SK-N-MC (cell line): ENCODE data around the gene LHFPL3.

Experiments used
- EZH2 ChIP-seq: fragments of 200-600 bp; sonication (generic); IDR thresholded peaks from one replicate; pipeline ENCODE4 v1.6.1; 2017; ENCODE audit warnings: antibody characterized with exemption
- FOXP2 ChIP-seq: optimal IDR thresholded peaks from 2 replicates; pipeline ENCODE3; 2011; ENCODE audit warnings: mild to moderate bottlenecking, moderate library complexity; ENCODE audit not compliant: insufficient read depth; ENCODE audit errors: extremely low read length, control extremely low read depth
- POLR2AphosphoS5 ChIP-seq: IDR thresholded peaks from 2 replicates; pipeline ENCODE4 v1.6.1; 2012; ENCODE audit warnings: mild to moderate bottlenecking, low read depth, low read length, borderline replicate concordance

GRCh38 chr7:104604706-104605105 is 276.3 kb downstream of the LHFPL3 start:
- no peak for TF ChIP-seq EZH2
- no peak for TF ChIP-seq POLR2AphosphoS5
- no peak for TF ChIP-seq FOXP2
